Trophoblast cell (in vitro differentiated cells and primary cell): ENCODE results near the gene ABHD16B.

Source experiments
- DNase-seq, 2 donors: peaks; one replicate each; pipeline ENCODE4 v3.0.0-alpha.2; 2016
- H2AFZ ChIP-seq: 2 replicates; pipeline ENCODE4 v1.6.1; 2013; ENCODE audit warnings: low read length, moderate library complexity, mild to moderate bottlenecking; ENCODE audit not compliant: insufficient read depth, poor library complexity
- H2AK5ac ChIP-seq: 2 replicates; pipeline ENCODE4 v1.6.1; 2013; ENCODE audit warnings: mild to moderate bottlenecking, low read length
- H2BK120ac ChIP-seq: 2 replicates; pipeline ENCODE4 v1.6.1; 2013; ENCODE audit warnings: low read length, mild to moderate bottlenecking, moderate library complexity; ENCODE audit not compliant: insufficient read depth, poor library complexity
- H2BK12ac ChIP-seq: 2 replicates; pipeline ENCODE4 v1.6.1; 2013; ENCODE audit warnings: mild to moderate bottlenecking, low read length, moderate library complexity
- H2BK5ac ChIP-seq: 2 replicates; pipeline ENCODE4 v1.6.1; 2013; ENCODE audit warnings: low read length, low read depth, moderate library complexity, mild to moderate bottlenecking; ENCODE audit not compliant: poor library complexity
- H3K14ac ChIP-seq: 2 replicates; pipeline ENCODE4 v1.6.1; 2013; ENCODE audit warnings: mild to moderate bottlenecking, low read length
- H3K18ac ChIP-seq: 2 replicates; pipeline ENCODE4 v1.6.1; 2013; ENCODE audit warnings: mild to moderate bottlenecking, low read length
- H3K23ac ChIP-seq: 2 replicates; pipeline ENCODE4 v1.6.1; 2013; ENCODE audit warnings: low read length
- H3K27ac ChIP-seq: 2 replicates; pipeline ENCODE4 v1.5.1; 2013; ENCODE audit warnings: low read depth, mild to moderate bottlenecking, inconsistent platforms, low read length, moderate library complexity
- H3K27me3 ChIP-seq: 2 replicates; pipeline ENCODE4 v1.6.1; 2013; ENCODE audit warnings: inconsistent platforms, mild to moderate bottlenecking, low read length, moderate library complexity; ENCODE audit not compliant: insufficient read depth
- H3K36me3 ChIP-seq, 2 experiments: 1 replicate in 1 of 2; 2 replicates in 1 of 2; pipeline ENCODE4 v1.6.1; 2013; ENCODE audit warnings: low read length in 2 of 2, mild to moderate bottlenecking in 2 of 2, moderate library complexity in 1 of 2; ENCODE audit not compliant: insufficient read depth in 2 of 2, control insufficient read depth in 1 of 2
- H3K4ac ChIP-seq: 2 replicates; pipeline ENCODE4 v1.6.1; 2013; ENCODE audit warnings: low read depth, mild to moderate bottlenecking, low read length, moderate library complexity
- H3K4me1 ChIP-seq, 2 experiments: 1 replicate in 1 of 2; 2 replicates in 1 of 2; pipeline ENCODE4 v1.6.1; 2013; ENCODE audit warnings: low read length in 2 of 2, mild to moderate bottlenecking in 2 of 2, moderate library complexity in 1 of 2; ENCODE audit not compliant: insufficient read depth in 2 of 2, control insufficient read depth in 1 of 2
- H3K4me2 ChIP-seq: 2 replicates; pipeline ENCODE4 v1.6.1; 2013; ENCODE audit warnings: inconsistent platforms, mild to moderate bottlenecking, low read length, moderate library complexity
- H3K4me3 ChIP-seq: 2 replicates; pipeline ENCODE4 v1.5.1; 2013; ENCODE audit warnings: mild to moderate bottlenecking, low read depth, low read length, inconsistent platforms
- H3K79me1 ChIP-seq: one replicate; pipeline ENCODE4 v1.6.1; 2013; ENCODE audit warnings: low read length
- H3K79me2 ChIP-seq: 2 replicates; pipeline ENCODE4 v1.6.1; 2013; ENCODE audit warnings: low read length, mild to moderate bottlenecking; ENCODE audit not compliant: control insufficient read depth, insufficient read depth, poor library complexity
- H3K9ac ChIP-seq: 2 replicates; pipeline ENCODE4 v1.6.1; 2013; ENCODE audit warnings: mild to moderate bottlenecking, low read length
- H3K9me3 ChIP-seq: 2 replicates; pipeline ENCODE4 v1.6.1; 2013; ENCODE audit warnings: low read depth, mild to moderate bottlenecking, control low read depth, inconsistent platforms, low read length; ENCODE audit not compliant: insufficient read depth
- H4K12ac ChIP-seq: 2 replicates; pipeline ENCODE4 v1.6.1; 2013; ENCODE audit warnings: low read depth, mild to moderate bottlenecking, low read length, moderate library complexity
- H4K8ac ChIP-seq: 2 replicates; pipeline ENCODE4 v1.6.1; 2013; ENCODE audit warnings: low read depth, mild to moderate bottlenecking, low read length, moderate library complexity
- H4K91ac ChIP-seq: one replicate; pipeline ENCODE4 v1.6.1; 2013; ENCODE audit warnings: low read depth, mild to moderate bottlenecking, low read length, moderate library complexity
- WGBS: extraction: QIAGEN DNeasy Blood & Tissue Kit; methylation state at CpG from one replicate; pipeline ENCODE4 v1.1.7; 2013; ENCODE audit warnings: missing lambda C conversion rate; ENCODE audit not compliant: insufficient read length, insufficient coverage; ENCODE audit errors: extremely low coverage; 5-methylcytosine and 5-hydroxymethylcytosine counted together

Gene ABHD16B

DNA sequence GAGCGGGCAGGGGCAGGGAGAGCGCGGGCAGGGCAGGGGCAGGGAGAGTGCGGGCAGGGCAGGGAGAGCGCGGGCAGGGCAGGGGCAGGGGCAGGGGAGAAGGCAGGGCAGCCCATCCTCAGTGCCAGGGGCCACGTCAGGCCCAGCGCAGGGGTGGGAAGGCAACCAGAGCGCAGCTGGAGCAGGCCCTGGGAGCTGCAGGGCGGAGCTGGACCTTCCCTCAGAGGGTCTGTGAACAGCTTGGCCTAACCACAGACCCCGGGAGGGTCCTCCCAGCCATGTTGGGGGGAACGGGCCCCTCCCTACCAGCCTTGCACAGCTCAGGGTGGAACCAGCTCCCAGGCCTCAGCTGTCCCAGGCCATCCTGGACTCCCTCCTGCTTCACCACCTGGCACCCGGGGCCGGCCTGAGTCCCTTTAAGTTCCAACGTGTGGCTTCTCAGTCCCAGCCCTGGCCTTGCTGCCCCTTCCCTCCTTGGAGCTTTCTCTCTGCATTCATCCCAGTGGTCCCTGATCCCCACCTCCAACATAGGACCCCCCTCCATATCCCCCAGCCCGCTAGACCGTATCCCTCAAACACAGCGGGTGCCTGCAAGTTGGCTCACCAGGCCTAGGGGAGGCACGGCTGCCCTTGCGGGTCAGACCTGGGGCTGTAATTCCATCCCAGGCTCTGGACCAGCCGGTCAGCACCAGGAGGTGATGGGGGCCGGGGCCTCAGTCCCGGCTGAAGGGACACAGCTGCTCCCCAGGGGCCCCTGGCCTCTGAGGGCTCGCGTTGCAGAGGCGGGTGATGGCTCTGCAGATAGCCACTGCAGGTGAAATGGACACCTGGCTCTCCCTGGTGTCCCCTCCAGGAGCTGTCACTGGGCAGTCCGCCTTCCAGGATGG lies 24.6 kb upstream of the ABHD16B start:
- no peak overlapping the region for H3K4me2 ChIP-seq
- H2BK12ac ChIP-seq = no peak overlapping the region
- no peak overlapping the region for H4K8ac ChIP-seq
- H3K9ac ChIP-seq = no peak overlapping the region
- H3K79me1 ChIP-seq = peaks cover 20% of the 10 kb centered on the region
- H3K14ac ChIP-seq = no peak overlapping the region
- H3K23ac ChIP-seq = no peak overlapping the region
- peaks cover 2% of the 10 kb centered on the region for H3K9me3 ChIP-seq
- peaks cover 4% of the 10 kb centered on the region for H3K79me2 ChIP-seq
- no peak overlapping the region for H2AFZ ChIP-seq
- H3K27me3 ChIP-seq = no peaks in the 10 kb centered on the region
- H3K4ac ChIP-seq = no peak overlapping the region
- no peak overlapping the region for H2BK5ac ChIP-seq
- no peak overlapping the region for H3K18ac ChIP-seq
- peak overlapping the region; percentile 13 for H4K91ac ChIP-seq
- WGBS = no CpG with 5 or more reads among the region's 27 CpGs
- H3K4me3 ChIP-seq = no peak overlapping the region
- DNase-seq = no peak
- peaks cover 26 to 31% of the 10 kb centered on the region in 2 experiments for H3K4me1 ChIP-seq
- no peak overlapping the region for H4K12ac ChIP-seq
- no peaks in the 10 kb centered on the region for H3K36me3 ChIP-seq
- H2BK120ac ChIP-seq = no peak overlapping the region
- no peak overlapping the region for H3K27ac ChIP-seq
- peak overlapping the region; percentile 60 for H2AK5ac ChIP-seq

DNA sequence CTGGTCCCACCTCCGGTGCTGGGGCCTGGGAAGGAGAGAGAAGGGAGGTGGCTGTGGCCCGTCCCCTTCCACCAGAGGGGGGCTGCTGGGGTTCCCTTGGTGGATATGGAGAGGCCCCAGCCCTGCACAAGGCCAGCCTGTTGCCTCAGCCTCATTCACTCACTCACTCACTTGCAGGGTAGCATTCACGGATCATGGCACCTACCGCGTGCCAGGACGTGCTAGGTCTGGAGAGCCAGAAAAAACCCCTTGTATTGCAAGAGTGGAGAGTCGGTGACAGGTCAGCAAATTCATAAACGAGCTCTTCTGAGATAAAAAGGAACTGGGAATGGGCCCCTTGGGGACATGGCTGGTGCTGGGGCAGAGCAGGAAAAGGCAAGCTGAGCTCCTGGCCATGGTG lies 23.8 kb upstream of the ABHD16B start:
- WGBS = no CpG with 5 or more reads among the region's 8 CpGs

DNA sequence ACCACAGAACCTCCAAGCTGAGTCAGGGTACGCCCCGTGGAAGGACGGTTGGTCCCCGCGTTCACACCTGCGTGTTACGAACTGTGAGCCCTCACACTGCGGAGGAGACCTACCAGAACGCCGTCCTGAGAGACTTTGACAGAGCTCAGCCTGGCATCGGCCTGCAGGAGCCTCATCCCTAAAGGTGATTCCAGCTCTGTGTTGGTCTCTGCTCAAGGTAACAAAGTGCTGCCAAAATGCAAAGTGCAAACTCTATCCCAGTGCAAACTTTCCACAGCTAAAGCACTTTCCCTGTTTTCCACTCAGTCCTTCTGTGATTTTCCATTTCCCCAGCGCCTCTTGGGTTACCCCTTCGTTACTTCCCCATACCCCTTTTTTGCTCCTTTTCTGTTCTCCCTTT lies 21.7 kb upstream of the ABHD16B start:
- no peak overlapping the region for H4K8ac ChIP-seq
- H3K27ac ChIP-seq = no peak overlapping the region
- no peak overlapping the region for H4K91ac ChIP-seq
- H3K4me1 ChIP-seq = peaks cover 12 to 19% of the 10 kb centered on the region in 2 experiments
- H2AFZ ChIP-seq = no peak overlapping the region
- no peak overlapping the region for H2BK5ac ChIP-seq
- no peaks in the 10 kb centered on the region for H3K27me3 ChIP-seq
- no peak overlapping the region for H3K4ac ChIP-seq
- no peak overlapping the region for H2BK120ac ChIP-seq
- peaks cover 2% of the 10 kb centered on the region for H3K9me3 ChIP-seq
- peaks cover 8% of the 10 kb centered on the region for H3K79me1 ChIP-seq
- no peak overlapping the region for H3K4me3 ChIP-seq
- H3K36me3 ChIP-seq = no peaks in the 10 kb centered on the region
- no peak overlapping the region for H4K12ac ChIP-seq
- H3K23ac ChIP-seq = no peak overlapping the region
- DNase-seq = no peak
- peak overlapping the region; percentile 15 for H2AK5ac ChIP-seq
- no peak overlapping the region for H3K14ac ChIP-seq
- H3K18ac ChIP-seq = no peak overlapping the region
- H3K4me2 ChIP-seq = no peak overlapping the region
- H2BK12ac ChIP-seq = peak overlapping the region; percentile 24
- H3K9ac ChIP-seq = no peak overlapping the region
- H3K79me2 ChIP-seq = no peaks in the 10 kb centered on the region
- WGBS = no CpG with 5 or more reads among the region's 13 CpGs

More for the DNA sequence above, 23.8 kb upstream of the ABHD16B start:
- no peak overlapping the region for H2BK120ac ChIP-seq
- no peak overlapping the region for H3K27ac ChIP-seq
- H3K23ac ChIP-seq = no peak overlapping the region
- no peaks in the 10 kb centered on the region for H3K79me2 ChIP-seq
- no peak overlapping the region for H3K4me3 ChIP-seq
- H3K27me3 ChIP-seq = no peaks in the 10 kb centered on the region
- no peak overlapping the region for H3K14ac ChIP-seq
- no peak overlapping the region for H3K4me2 ChIP-seq
- no peaks in the 10 kb centered on the region for H3K36me3 ChIP-seq
- H3K18ac ChIP-seq = no peak overlapping the region
- no peak overlapping the region for H4K12ac ChIP-seq
- peaks cover 2% of the 10 kb centered on the region for H3K9me3 ChIP-seq
- H4K91ac ChIP-seq = no peak overlapping the region
- H4K8ac ChIP-seq = no peak overlapping the region
- H3K9ac ChIP-seq = no peak overlapping the region
- peak in 1 of 2 donors; percentile 26 for DNase-seq
- H2AK5ac ChIP-seq = no peak overlapping the region
- H3K4ac ChIP-seq = no peak overlapping the region
- no peak overlapping the region for H2BK12ac ChIP-seq
- H2BK5ac ChIP-seq = no peak overlapping the region
- peaks cover 20 to 25% of the 10 kb centered on the region in 2 experiments for H3K4me1 ChIP-seq
- peaks cover 12% of the 10 kb centered on the region for H3K79me1 ChIP-seq
- no peak overlapping the region for H2AFZ ChIP-seq

DNA sequence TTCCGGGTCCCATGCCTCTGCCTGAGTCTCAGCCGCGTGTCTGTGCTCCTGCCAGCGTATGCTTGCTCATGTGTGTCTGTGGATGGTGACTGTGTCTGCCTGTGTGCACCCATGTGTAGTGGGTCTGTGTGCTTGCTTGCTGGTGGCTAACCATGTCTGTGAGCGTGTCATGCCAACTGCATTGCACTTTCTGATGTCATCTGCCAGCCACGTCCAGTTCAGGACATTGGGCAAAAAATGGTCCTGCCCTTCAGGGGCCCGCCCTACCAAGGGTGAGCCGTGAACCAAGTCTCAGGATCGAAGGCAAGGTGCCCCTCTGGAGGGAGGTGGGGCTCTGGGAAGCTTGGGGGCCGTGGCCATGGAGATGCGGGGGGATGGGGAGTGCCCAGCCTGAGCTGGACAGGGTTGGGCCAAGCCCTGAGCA lies 20.9 kb upstream of the ABHD16B start:
- Histone ChIP-seq H3K9ac (no peak overlapping the region), H3K18ac (peak overlapping the region; percentile 25), H2BK5ac (peak overlapping the region; percentile 7), H3K27me3 (no peaks in the 10 kb centered on the region), H2BK120ac (no peak overlapping the region), H3K36me3 (no peaks in the 10 kb centered on the region), H3K23ac (no peak overlapping the region), H3K79me2 (no peaks in the 10 kb centered on the region), H3K27ac (no peak overlapping the region), H3K79me1 (peaks cover 6% of the 10 kb centered on the region), H3K4me3 (peak overlapping the region; percentile 18), H3K4me2 (no peak overlapping the region), H3K4me1 (peaks cover 8 to 12% of the 10 kb centered on the region in 2 experiments), H4K12ac (no peak overlapping the region), H2AFZ (no peak overlapping the region), H4K91ac (no peak overlapping the region), H3K4ac (no peak overlapping the region), H3K14ac (peak overlapping the region; percentile 50), H2BK12ac (peak overlapping the region; percentile 27), H2AK5ac (peak overlapping the region; percentile 31), H4K8ac (no peak overlapping the region), H3K9me3 (peaks cover 2% of the 10 kb centered on the region)
- no CpG with 5 or more reads among the region's 11 CpGs for whole genome bisulfite sequencing
- no peak for DNase-seq
